Stimulated activated CD8-positive, alpha-beta memory T cell treated with anti-CD3 and anti-CD28 coated beads, Interleukin-12 subunit alpha, Interleukin-12 subunit beta, amount 100 ng/mL, for 24 hours (primary cell): Measurements from ENCODE around the gene CNR1.
"Not testable (repeated sequence)": the region's sequence is repeated elsewhere in the genome, so short reads cannot be mapped to it uniquely, and the experiment has no call there.

Source experiments
- DNase-seq: peaks from one replicate; pipeline ENCODE4 v3.0.0-alpha.2; 2020; ENCODE audit errors: extremely low read depth

Gene CNR1

GRCh38 chr6:88165844-88166492 is at the start of gene CNR1:
Gene CNR1 (minus strand): TSS chr6:88166347. CDS start chr6:88145274, 21,073 bp downstream.
- no peak for DNase-seq

- no peak for DNase-seq
Observed at GRCh38 chr6:88211446-88211845, 45.3 kb upstream of the CNR1 start.

GRCh38 chr6:88209301-88209700 is 43.2 kb upstream of the CNR1 start:
- no peak for DNase-seq

- no peak for DNase-seq
Observed at GRCh38 chr6:88208726-88209125, 42.6 kb upstream of the CNR1 start.

- DNase-seq: not testable (repeated sequence)
Observed at GRCh38 chr6:88201734-88202133, 35.6 kb upstream of the CNR1 start.

GRCh38 chr6:88184921-88185320 is 18.8 kb upstream of the CNR1 start:
- no peak for DNase-seq

- no peak for DNase-seq
Observed at GRCh38 chr6:88183471-88183870, 17.3 kb upstream of the CNR1 start.

GRCh38 chr6:88179692-88180091 is 13.5 kb upstream of the CNR1 start:
- no peak for DNase-seq

- DNase-seq: no peak
Observed at GRCh38 chr6:88177961-88178464, 11.9 kb upstream of the CNR1 start.

- no peak for DNase-seq
Observed at GRCh38 chr6:88174906-88175305, 8.8 kb upstream of the CNR1 start.

- no peak for DNase-seq
Observed at GRCh38 chr6:88171312-88171711, 5.2 kb upstream of the CNR1 start.

GRCh38 chr6:88168362-88168761 is 2.2 kb upstream of the CNR1 start:
- no peak for DNase-seq

- DNase-seq: no peak
Observed at GRCh38 chr6:88167352-88167937, 1.3 kb upstream of the CNR1 start.

GRCh38 chr6:88166493-88167351 is 575 bp upstream of the CNR1 start:
- no peak for DNase-seq

- no peak for DNase-seq
Observed at GRCh38 chr6:88165087-88165843, 882 bp downstream of the CNR1 start.

- no peak for DNase-seq
Observed at GRCh38 chr6:88164061-88164460, 2.1 kb downstream of the CNR1 start.

- DNase-seq: no peak
Observed at GRCh38 chr6:88163616-88164015, 2.5 kb downstream of the CNR1 start.

- no peak for DNase-seq
Observed at GRCh38 chr6:88161940-88162339, 4.2 kb downstream of the CNR1 start.

- DNase-seq: no peak
Observed at GRCh38 chr6:88157106-88157505, 9.0 kb downstream of the CNR1 start.

- no peak for DNase-seq
Observed at GRCh38 chr6:88145298-88145963, 20.7 kb downstream of the CNR1 start.

GRCh38 chr6:88144637-88145297 is 21.4 kb downstream of the CNR1 start:
- DNase-seq: no peak
